Calu3 (cell line): Measurements from ENCODE around the gene SKA1. TPM values are rescaled to one million over a fixed set of nuclear protein-coding genes. Genes with fewer than 3 reads are reported as not detected.

Source experiments
- BruUV-seq: library from RNA; stranded (reverse); fragments of 400-500 nt; replicated peaks from 2 replicates; lab custom pipeline; 2021; lab: Mats Ljungman, UMichigan
- CTCF ChIA-PET: fragments of 300-600 bp; sonication (Branson Sonifier 250); formaldehyde crosslinking; loops from one replicate; lab custom pipeline; 2022; ENCODE audit warnings: antibody characterized with exemption; lab: Charles Lee
- DNase-seq: peaks from one replicate; pipeline ENCODE4 v3.0.0; 2022
- H3K27ac Mint-ChIP-seq: one replicate; pipeline ENCODE4 v1.8.0; 2022; ENCODE audit warnings: mixed read lengths; ENCODE audit not compliant: unreplicated experiment
- H3K27me3 Mint-ChIP-seq: one replicate; pipeline ENCODE4 v1.8.0; 2022; ENCODE audit warnings: mixed read lengths; ENCODE audit not compliant: unreplicated experiment
- H3K36me3 Mint-ChIP-seq: one replicate; pipeline ENCODE4 v1.8.0; 2022; ENCODE audit warnings: mild to moderate bottlenecking, moderate library complexity, mixed read lengths; ENCODE audit not compliant: insufficient read depth, unreplicated experiment
- H3K4me1 Mint-ChIP-seq: one replicate; pipeline ENCODE4 v1.8.0; 2022; ENCODE audit warnings: mild to moderate bottlenecking, low read depth, mixed read lengths; ENCODE audit not compliant: unreplicated experiment
- H3K4me3 Mint-ChIP-seq: one replicate; pipeline ENCODE4 v1.8.0; 2022; ENCODE audit warnings: mild to moderate bottlenecking, low read depth, moderate library complexity, mixed read lengths; ENCODE audit not compliant: unreplicated experiment
- H3K9me3 Mint-ChIP-seq: one replicate; pipeline ENCODE4 v1.8.0; 2022; ENCODE audit warnings: low read depth, mixed read lengths; ENCODE audit not compliant: unreplicated experiment
- intact Hi-C: fragments of 100-400 bp; cut with micrococcal nuclease; formaldehyde crosslinking; loops from one replicate; pipeline ENCODE4 v1.10.0; 2022; ENCODE audit not compliant: unreplicated experiment
- total RNA-seq: library from RNA; stranded (reverse); gene quantifications from 2 replicates; pipeline ENCODE4 v1.2.3, GENCODE V29; 2022
- TF ChIP-seq, protein P1 (sequence below): fragments of 200-600 bp; IDR thresholded peaks from one replicate; pipeline ENCODE4 v1.8.0; 2022; ENCODE audit warnings: antibody characterized with exemption; ENCODE audit not compliant: unreplicated experiment

Gene SKA1
- total RNA-seq, 1 experiment from 2014 or later, result 22.5 TPM

- BruUV-seq, result no TSS peak
- no peak for DNase-seq
- H3K4me1 Mint-ChIP-seq, result no peaks in the 10 kb centered on the region
- TF ChIP-seq, protein P1, sequence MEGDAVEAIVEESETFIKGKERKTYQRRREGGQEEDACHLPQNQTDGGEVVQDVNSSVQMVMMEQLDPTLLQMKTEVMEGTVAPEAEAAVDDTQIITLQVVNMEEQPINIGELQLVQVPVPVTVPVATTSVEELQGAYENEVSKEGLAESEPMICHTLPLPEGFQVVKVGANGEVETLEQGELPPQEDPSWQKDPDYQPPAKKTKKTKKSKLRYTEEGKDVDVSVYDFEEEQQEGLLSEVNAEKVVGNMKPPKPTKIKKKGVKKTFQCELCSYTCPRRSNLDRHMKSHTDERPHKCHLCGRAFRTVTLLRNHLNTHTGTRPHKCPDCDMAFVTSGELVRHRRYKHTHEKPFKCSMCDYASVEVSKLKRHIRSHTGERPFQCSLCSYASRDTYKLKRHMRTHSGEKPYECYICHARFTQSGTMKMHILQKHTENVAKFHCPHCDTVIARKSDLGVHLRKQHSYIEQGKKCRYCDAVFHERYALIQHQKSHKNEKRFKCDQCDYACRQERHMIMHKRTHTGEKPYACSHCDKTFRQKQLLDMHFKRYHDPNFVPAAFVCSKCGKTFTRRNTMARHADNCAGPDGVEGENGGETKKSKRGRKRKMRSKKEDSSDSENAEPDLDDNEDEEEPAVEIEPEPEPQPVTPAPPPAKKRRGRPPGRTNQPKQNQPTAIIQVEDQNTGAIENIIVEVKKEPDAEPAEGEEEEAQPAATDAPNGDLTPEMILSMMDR, result no peak
- H3K4me3 Mint-ChIP-seq, result no peak overlapping the region
- no peak overlapping the region for H3K27ac Mint-ChIP-seq
- H3K36me3 Mint-ChIP-seq, result no peaks in the 10 kb centered on the region
- intact Hi-C loops, result no loop called here
- no peaks in the 10 kb centered on the region for H3K9me3 Mint-ChIP-seq
- peaks cover 9% of the 10 kb centered on the region for H3K27me3 Mint-ChIP-seq
- CTCF ChIA-PET, result no interaction called here
Observed at GRCh38 chr18:50341443-50341842, 33.4 kb upstream of the SKA1 start.

DNA sequence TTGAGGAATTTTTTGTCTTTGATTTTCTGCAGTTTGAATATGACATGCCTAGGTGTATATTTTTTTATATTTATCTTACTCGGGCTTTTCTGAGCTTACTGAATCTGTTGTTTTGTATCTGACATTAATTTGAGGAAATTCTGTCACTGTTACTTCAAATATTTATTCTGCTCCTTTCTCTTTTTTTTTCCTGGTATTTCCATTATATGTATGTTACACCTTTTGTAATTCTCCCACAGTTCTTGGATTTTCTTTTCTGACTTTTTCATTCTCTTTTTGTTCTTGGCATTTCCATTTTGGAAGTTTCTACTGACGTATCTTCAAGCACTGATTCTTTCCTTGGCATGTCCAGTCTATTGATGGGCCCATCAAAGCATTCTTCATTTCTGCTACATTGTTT is 24.1 kb upstream of the SKA1 start:
- intact Hi-C loops, result no loop called here
- no peaks in the 10 kb centered on the region for H3K36me3 Mint-ChIP-seq
- H3K4me1 Mint-ChIP-seq, result no peaks in the 10 kb centered on the region
- H3K4me3 Mint-ChIP-seq, result no peak overlapping the region
- no peak overlapping the region for H3K27ac Mint-ChIP-seq
- CTCF ChIA-PET, result interaction anchor here (0.6 kb wide), 1 partner anchor 39 kb away, joined by 3 read pairs; no protein-coding TSS in a partner anchor
- DNase-seq, result no peak
- H3K27me3 Mint-ChIP-seq, result peaks cover 15% of the 10 kb centered on the region
- TF ChIP-seq, protein P1, result no peak
- no peaks in the 10 kb centered on the region for H3K9me3 Mint-ChIP-seq
- no TSS peak for BruUV-seq

DNA sequence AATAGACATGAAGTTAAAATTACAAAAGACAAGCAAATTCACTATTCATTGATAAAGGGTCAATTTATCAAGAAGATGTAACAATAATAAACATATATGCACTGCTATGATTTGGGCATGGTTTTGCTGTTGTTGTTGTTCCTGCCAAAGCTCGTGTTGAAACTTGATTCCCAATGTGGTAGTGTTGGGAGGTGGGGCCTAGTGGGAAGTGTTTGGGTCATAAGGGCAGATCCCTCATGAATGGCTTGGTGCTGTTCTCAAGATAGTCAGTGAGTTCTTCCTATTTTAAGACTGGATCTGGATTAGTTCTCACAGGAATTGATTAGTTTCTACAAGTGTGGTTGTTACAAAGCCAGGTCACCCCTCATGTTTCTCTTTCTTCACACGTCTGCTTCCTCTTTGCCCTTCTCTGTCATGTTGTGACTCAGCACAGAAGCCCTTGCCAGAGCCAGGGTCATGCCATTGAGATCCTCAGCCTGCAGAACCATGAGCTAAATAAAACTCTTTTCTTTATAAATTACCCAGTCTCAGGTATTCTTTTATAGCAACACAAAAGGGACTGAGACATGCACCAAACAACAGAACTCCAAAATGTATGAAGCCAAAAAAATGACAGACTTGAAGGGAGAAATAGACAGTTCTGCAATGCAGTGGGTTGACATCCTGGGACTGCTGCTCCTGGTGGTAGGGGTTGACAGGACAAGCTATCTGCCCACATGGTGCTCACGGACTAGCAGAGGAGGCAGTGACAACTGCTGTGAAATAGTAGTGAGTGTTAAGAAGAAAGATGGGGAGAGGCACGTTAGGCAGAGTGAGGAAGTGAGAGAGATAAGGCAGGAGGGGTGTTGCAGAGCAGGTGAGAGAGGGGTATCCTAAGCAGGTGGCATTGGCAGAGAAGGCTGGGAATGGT is 18.6 kb upstream of the SKA1 start:
- DNase-seq, result peak; percentile 23
- Mint-ChIP-seq H3K9me3 (no peaks in the 10 kb centered on the region), H3K4me3 (no peak overlapping the region), H3K27me3 (peaks cover 33% of the 10 kb centered on the region), H3K36me3 (no peaks in the 10 kb centered on the region), H3K27ac (peak overlapping the region; percentile 58), H3K4me1 (peaks cover 14% of the 10 kb centered on the region)
- TF ChIP-seq, protein P1, result no peak
- intact Hi-C loops, result loop anchor here (5.0 kb wide), 1 partner anchor 69 kb away; the partner anchor contains the start of gene CXXC1
- CTCF ChIA-PET, result interaction anchor here (0.6 to 2.5 kb wide), 12 partner anchors 18 to 330 kb away, joined by 3 to 55 read pairs (median 4); partner anchors contain the start of genes CFAP53, MBD1 and SKA1
- no TSS peak for BruUV-seq

DNA sequence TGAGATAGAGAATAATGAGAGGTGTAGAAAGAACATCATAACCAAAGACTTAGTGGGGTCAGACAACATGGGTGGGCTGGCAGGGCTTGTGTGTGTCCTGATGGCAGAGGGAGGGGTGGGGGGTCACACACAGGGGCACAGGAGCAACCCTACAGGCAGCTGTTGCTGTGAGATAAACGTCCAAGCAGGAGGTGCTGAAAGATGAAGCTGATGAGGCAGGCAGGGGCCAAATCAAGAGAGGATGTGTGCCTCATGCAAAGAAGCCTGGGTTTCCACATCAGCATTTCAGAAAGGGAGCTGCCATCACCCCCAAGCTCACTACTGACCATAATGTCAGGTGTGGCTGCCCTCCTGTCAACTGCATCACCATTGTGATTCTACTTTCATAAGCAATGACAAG is 16.0 kb upstream of the SKA1 start:
- Mint-ChIP-seq H3K9me3 (no peaks in the 10 kb centered on the region), H3K4me1 (peaks cover 14% of the 10 kb centered on the region), H3K36me3 (no peaks in the 10 kb centered on the region), H3K27ac (no peak overlapping the region), H3K4me3 (no peak overlapping the region), H3K27me3 (peaks cover 18% of the 10 kb centered on the region)
- no TSS peak for BruUV-seq
- TF ChIP-seq, protein P1, result no peak
- intact Hi-C loops, result loop anchor here (5.0 kb wide), 1 partner anchor 72 kb away; the partner anchor contains the start of gene CXXC1
- CTCF ChIA-PET, result interaction anchor here (0.7 to 1.9 kb wide), 2 partner anchors 85 to 140 kb away, joined by 4 to 6 read pairs; no protein-coding TSS in a partner anchor
- no peak for DNase-seq
